Lower leg skin (tissue), 4 donors: ENCODE measurements around the gene FAM229B. TPM values are rescaled to one million over a fixed set of nuclear protein-coding genes. Genes with fewer than 3 reads are reported as not detected.

Source experiments
- DNase-seq, 2 donors: peaks; one replicate each; pipeline ENCODE4 v3.0.0-alpha.2; 2019; ENCODE audit warnings: low spot score in 2 of 2
- H3K4me3 ChIP-seq: fragments of 200-600 bp; sonication (generic); 2 replicates; pipeline ENCODE4 v1.5.1; 2017; ENCODE audit warnings: mild to moderate bottlenecking, low read depth; ENCODE audit not compliant: poor library complexity, severe bottlenecking
- POLR2A ChIP-seq, 2 donors: fragments of 450-650 bp; IDR thresholded peaks; one replicate each; pipeline ENCODE4 v1.6.1; 2016 to 2017; ENCODE audit warnings: antibody characterized with exemption in 2 of 2, mild to moderate bottlenecking in 1 of 2, moderate library complexity in 1 of 2
- WGBS, 2 donors: methylation state at CpG; one replicate each; pipeline ENCODE4 v1.1.5; 2018; 5-methylcytosine and 5-hydroxymethylcytosine counted together
- intact Hi-C: fragments of 100-400 bp; cut with DNase I; formaldehyde crosslinking; loops from one replicate; pipeline ENCODE4 v1.15.0; 2023; ENCODE audit warnings: low total_unique reads
- total RNA-seq, 4 donors: library from RNA; depleted of rRNA; stranded (reverse); fragments of >200 nt; gene quantifications; one replicate each; pipeline ENCODE4 v1.1.0, GENCODE V29; 2016
- TF ChIP-seq, protein P1 (sequence below), 3 donors: fragments of 450-650 bp; IDR thresholded peaks; one replicate each; pipeline ENCODE4 v1.5.1; 2016; ENCODE audit warnings: antibody characterized with exemption in 3 of 3, mild to moderate bottlenecking in 3 of 3, moderate library complexity in 2 of 3

Gene FAM229B
- total RNA-seq, 4 donors from 2014 or later = 1.7 to 9.3 (median 7.4) TPM

- whole genome bisulfite sequencing, 2 donors = 64 to 84% methylated on average over 4 of the region's 4 CpGs
Measured at GRCh38 chr6:112058243-112059032, 29.0 kb upstream of the FAM229B start.

DNA sequence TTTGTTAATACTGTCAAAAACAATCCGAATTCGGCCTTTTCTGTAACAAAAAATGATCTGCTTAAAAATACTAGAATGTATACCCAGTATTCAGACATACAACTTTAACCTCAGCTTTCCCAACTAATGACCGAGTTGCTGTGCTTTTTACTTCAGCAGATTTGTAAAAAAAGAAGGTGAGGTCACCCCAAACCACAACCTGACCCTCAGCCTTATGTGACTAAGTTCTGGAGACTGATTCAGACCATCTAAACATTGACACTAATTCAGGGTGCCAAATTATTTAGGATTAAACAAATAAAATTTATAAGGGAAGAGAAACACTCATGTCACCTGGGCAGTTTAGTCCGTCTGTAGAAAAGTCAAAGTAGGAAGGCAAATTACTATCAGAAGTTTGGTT, 25.8 kb upstream of the FAM229B start:
- 89 to 94% methylated on average over 4 of the region's 4 CpGs for WGBS, 2 donors
- intact Hi-C loops = no loop called here
- no peak for DNase-seq
- H3K4me3 ChIP-seq = no peak overlapping the region
- TF ChIP-seq POLR2A (IDR thresholded peaks at IDR 0.05) = no peak
- TF ChIP-seq, protein P1, sequence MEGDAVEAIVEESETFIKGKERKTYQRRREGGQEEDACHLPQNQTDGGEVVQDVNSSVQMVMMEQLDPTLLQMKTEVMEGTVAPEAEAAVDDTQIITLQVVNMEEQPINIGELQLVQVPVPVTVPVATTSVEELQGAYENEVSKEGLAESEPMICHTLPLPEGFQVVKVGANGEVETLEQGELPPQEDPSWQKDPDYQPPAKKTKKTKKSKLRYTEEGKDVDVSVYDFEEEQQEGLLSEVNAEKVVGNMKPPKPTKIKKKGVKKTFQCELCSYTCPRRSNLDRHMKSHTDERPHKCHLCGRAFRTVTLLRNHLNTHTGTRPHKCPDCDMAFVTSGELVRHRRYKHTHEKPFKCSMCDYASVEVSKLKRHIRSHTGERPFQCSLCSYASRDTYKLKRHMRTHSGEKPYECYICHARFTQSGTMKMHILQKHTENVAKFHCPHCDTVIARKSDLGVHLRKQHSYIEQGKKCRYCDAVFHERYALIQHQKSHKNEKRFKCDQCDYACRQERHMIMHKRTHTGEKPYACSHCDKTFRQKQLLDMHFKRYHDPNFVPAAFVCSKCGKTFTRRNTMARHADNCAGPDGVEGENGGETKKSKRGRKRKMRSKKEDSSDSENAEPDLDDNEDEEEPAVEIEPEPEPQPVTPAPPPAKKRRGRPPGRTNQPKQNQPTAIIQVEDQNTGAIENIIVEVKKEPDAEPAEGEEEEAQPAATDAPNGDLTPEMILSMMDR (IDR thresholded peaks at IDR 0.05) = no peak

More at GRCh38 chr6:112058243-112059032, 29.0 kb upstream of the FAM229B start:
- TF ChIP-seq, protein P1 (IDR thresholded peaks at IDR 0.05) = no peak
- no peak for TF ChIP-seq POLR2A (IDR thresholded peaks at IDR 0.05)
- DNase-seq = no peak
- H3K4me3 ChIP-seq = no peak overlapping the region
- intact Hi-C loops = no loop called here

GRCh38 chr6:112062966-112063365, 24.4 kb upstream of the FAM229B start:
- no peak for TF ChIP-seq POLR2A (IDR thresholded peaks at IDR 0.05)
- TF ChIP-seq, protein P1 (IDR thresholded peaks at IDR 0.05) = no peak
- intact Hi-C loops = no loop called here
- no peak for DNase-seq
- no peak overlapping the region for H3K4me3 ChIP-seq
- 88 to 94% methylated on average over 3 of the region's 3 CpGs for WGBS, 2 donors

DNA sequence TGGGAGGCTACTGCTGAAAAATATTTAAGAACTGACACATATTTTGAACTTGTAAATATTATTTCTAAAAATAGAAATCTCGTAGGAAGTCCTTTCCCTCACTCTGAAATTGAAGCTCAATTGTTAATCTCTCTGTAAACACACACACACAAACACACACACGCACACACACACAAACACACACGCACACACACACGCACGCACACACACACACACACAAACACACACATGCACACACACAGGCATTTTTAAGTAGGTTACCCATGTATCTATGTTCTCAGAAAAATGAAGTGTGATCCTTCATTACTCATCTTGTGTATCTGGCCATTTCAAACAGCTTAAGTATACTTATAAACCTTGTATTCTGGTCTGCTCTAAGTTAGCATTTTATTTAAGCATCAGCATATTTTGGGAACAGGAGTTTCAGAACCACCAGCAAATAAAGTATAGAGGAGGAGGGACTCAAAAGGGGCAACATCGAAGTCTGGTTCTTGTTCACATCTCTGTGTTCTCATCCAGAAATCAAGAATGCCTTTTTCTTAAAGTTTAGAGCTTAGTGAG, 21.9 kb upstream of the FAM229B start:
- intact Hi-C loops = no loop called here
- H3K4me3 ChIP-seq = no peak overlapping the region
- no peak for TF ChIP-seq POLR2A (IDR thresholded peaks at IDR 0.05)
- TF ChIP-seq, protein P1 (IDR thresholded peaks at IDR 0.05) = no peak
- 73% methylated on average over 6 of the region's 6 CpGs for WGBS, 2 donors
- DNase-seq = no peak

DNA sequence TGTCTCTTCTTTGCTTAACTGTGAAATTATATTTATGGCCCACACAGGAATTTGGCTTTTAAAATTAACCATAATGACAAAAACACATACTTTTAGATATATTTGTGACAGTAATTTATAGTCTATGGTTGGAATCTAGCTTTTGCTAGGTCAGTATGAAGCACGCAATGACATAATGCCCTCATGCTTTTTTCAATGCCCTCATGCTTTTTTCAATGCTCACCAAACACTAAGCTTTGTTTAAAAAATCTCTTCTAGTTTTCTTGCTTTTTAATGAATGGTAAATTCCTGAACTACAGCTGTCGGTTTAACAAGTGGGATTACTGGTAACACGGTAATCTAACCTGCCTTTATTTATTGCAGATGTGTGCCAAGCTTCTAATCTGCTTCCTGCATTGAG, 20.8 kb upstream of the FAM229B start:
- DNase-seq = no peak
- no peak for TF ChIP-seq POLR2A (IDR thresholded peaks at IDR 0.05)
- TF ChIP-seq, protein P1 (IDR thresholded peaks at IDR 0.05) = no peak
- no peak overlapping the region for H3K4me3 ChIP-seq
- intact Hi-C loops = no loop called here
- 57 to 60% methylated on average over 3 of the region's 3 CpGs for WGBS, 2 donors
